Fibroblast of lung (primary cell): ENCODE results near the gene ATXN1. TPM values are rescaled to one million over a fixed set of nuclear protein-coding genes. Genes with fewer than 3 reads are reported as not detected.
A peak's percentile ranks its signal among the peaks of the same experiment; 100 is the strongest.

Experiments used
- DNase-seq, 2 donors: peaks; one replicate each; pipeline versions ENCODE4 v3.0.0 to v3.0.0-alpha.2; 2010; ENCODE audit warnings: low read depth in 2 of 2
- H2AFZ ChIP-seq: 2 replicates; pipeline ENCODE4 v1.5.1; 2012; ENCODE audit warnings: low read length, control low read depth, inconsistent platforms
- H3K27ac ChIP-seq: 2 replicates; pipeline ENCODE4 v1.5.1; 2011; ENCODE audit warnings: low read length, control low read depth; ENCODE audit not compliant: insufficient read depth
- H3K27me3 ChIP-seq: 2 replicates; pipeline ENCODE4 v1.5.1; 2011; ENCODE audit warnings: mild to moderate bottlenecking, low read length; ENCODE audit not compliant: control insufficient read depth, insufficient read depth
- H3K36me3 ChIP-seq: 2 replicates; pipeline ENCODE4 v1.5.1; 2011; ENCODE audit warnings: low read length; ENCODE audit not compliant: control insufficient read depth, insufficient read depth
- H3K4me1 ChIP-seq: 2 replicates; pipeline ENCODE4 v1.5.1; 2011; ENCODE audit warnings: low read length; ENCODE audit not compliant: control insufficient read depth, insufficient read depth; ENCODE audit errors: extremely low read depth
- H3K4me2 ChIP-seq: 2 replicates; pipeline ENCODE4 v1.5.1; 2011; ENCODE audit warnings: low read length, control low read depth; ENCODE audit not compliant: insufficient read depth; ENCODE audit errors: extremely low read depth
- H3K4me3 ChIP-seq, 4 experiments: fragments of 200-600 bp in 1 of 4; sonication (generic) in 1 of 4; replicated peaks in 1 of 4; 2 replicates each; pipeline ENCODE4 v1.5.1; 2011 to 2016; ENCODE audit warnings: low read length in 4 of 4, low read depth in 3 of 4, mild to moderate bottlenecking in 3 of 4, control low read depth in 2 of 4, inconsistent platforms in 1 of 4, mixed read lengths in 1 of 4; ENCODE audit not compliant: insufficient read depth in 1 of 4; ENCODE audit errors: control extremely low read depth in 1 of 4
- H3K79me2 ChIP-seq: 2 replicates; pipeline ENCODE4 v1.5.1; 2012; ENCODE audit warnings: mild to moderate bottlenecking, low read length, inconsistent platforms; ENCODE audit not compliant: control insufficient read depth, insufficient read depth
- H3K9ac ChIP-seq: 2 replicates; pipeline ENCODE4 v1.5.1; 2011; ENCODE audit warnings: mild to moderate bottlenecking, low read length, control low read depth; ENCODE audit not compliant: insufficient read depth
- H3K9me3 ChIP-seq: 2 replicates; pipeline ENCODE4 v1.5.1; 2012; ENCODE audit warnings: low read depth, low read length; ENCODE audit not compliant: control insufficient read depth, insufficient read depth
- H4K20me1 ChIP-seq: 2 replicates; pipeline ENCODE4 v1.5.1; 2011; ENCODE audit warnings: low read length; ENCODE audit not compliant: control insufficient read depth, insufficient read depth; ENCODE audit errors: extremely low read depth
- CTCF ChIP-seq, 2 donors: IDR thresholded peaks in 1 of 2; conservative IDR thresholded peaks in 1 of 2; 1 replicate in 1 of 2; 2 replicates in 1 of 2; pipeline ENCODE4 v1.5.1; 2011 to 2012; ENCODE audit warnings: low read length in 2 of 2, control low read depth in 1 of 2, inconsistent platforms in 1 of 2, low read depth in 1 of 2, mild to moderate bottlenecking in 1 of 2
- EZH2 ChIP-seq: IDR thresholded peaks from 2 replicates; pipeline ENCODE4 v1.5.1; 2012; ENCODE audit warnings: low read length, control low read depth, mild to moderate bottlenecking; ENCODE audit errors: missing control alignments
- polyA plus RNA-seq, 2 donors: library from polyadenylated mRNA; depleted of rRNA in 1 of 2; stranded (reverse) in 1 of 2; unstranded in 1 of 2; fragments of >200 nt; gene quantifications; 2 replicates each; pipeline ENCODE4 v1.2.1, GENCODE V29; 2011 to 2012; ENCODE audit warnings: missing spikeins in 1 of 2
- total RNA-seq: library from RNA; depleted of rRNA; stranded (reverse); fragments of >200 nt; gene quantifications from 2 replicates; pipeline ENCODE4 v1.2.1, GENCODE V29; 2014

The ATXN1 gene
- total and polyA plus RNA-seq, 2 donors (not counting 1 experiment from before 2014, with no cell fraction given): 15.8 to 40.5 TPM

- Histone ChIP-seq H2AFZ (no peak overlapping the region), H3K36me3 (no peaks in the 10 kb centered on the region), H3K79me2 (no peaks in the 10 kb centered on the region), H3K4me3 (no peak overlapping the region), H3K4me1 (peaks cover 21% of the 10 kb centered on the region), H3K4me2 (no peak overlapping the region), H3K9ac (no peak overlapping the region), H3K27ac (no peak overlapping the region), H4K20me1 (no peaks in the 10 kb centered on the region), H3K27me3 (no peaks in the 10 kb centered on the region), H3K9me3 (no peaks in the 10 kb centered on the region)
- no peak for DNase-seq
- TF ChIP-seq CTCF (conservative IDR thresholded peaks at IDR 0.05 in 1 of 2, IDR thresholded peaks at IDR 0.05 in 1 of 2; ENCODE audit: low read depth in 1 of 2, low read length in 2 of 2) (no peak), EZH2 (no peak)
Observed at GRCh38 chr6:16402581-16402900, 358.7 kb downstream of the ATXN1 start.

DNA sequence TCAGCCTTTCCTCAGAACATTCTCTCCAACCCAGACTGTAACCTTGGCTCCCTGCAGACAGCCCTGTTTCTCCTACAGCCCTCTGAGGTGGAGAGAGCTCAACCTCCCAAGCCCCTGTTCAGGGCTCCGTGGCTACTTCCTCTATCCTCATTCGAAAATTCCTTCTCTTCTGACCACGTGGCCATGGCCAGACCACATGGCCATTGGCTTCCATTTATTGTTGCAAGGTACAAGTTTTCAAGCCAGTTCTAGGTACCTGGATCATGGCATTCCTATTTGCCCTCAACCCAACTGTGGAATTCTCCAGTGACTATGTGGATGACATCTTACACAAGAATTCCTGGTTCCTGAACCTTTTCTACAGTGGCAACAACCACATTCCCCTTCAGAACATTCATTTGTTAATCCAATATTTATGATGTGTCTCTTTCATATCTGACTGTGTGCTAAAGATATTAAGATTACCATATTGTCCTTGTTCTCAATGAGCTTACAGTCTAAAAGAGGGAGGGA is 361.0 kb downstream of the ATXN1 start:
- no peak overlapping the region for H3K4me3 ChIP-seq
- H3K4me1 ChIP-seq: peaks cover 21% of the 10 kb centered on the region
- H2AFZ ChIP-seq: no peak overlapping the region
- H3K27ac ChIP-seq: no peak overlapping the region
- no peak overlapping the region for H3K4me2 ChIP-seq
- H3K36me3 ChIP-seq: no peaks in the 10 kb centered on the region
- H3K9me3 ChIP-seq: no peaks in the 10 kb centered on the region
- H4K20me1 ChIP-seq: no peaks in the 10 kb centered on the region
- H3K79me2 ChIP-seq: no peaks in the 10 kb centered on the region
- H3K27me3 ChIP-seq: no peaks in the 10 kb centered on the region
- TF ChIP-seq EZH2: no peak
- no peak for TF ChIP-seq CTCF (conservative IDR thresholded peaks at IDR 0.05 in 1 of 2, IDR thresholded peaks at IDR 0.05 in 1 of 2; ENCODE audit: low read depth in 1 of 2, low read length in 2 of 2)
- no peak overlapping the region for H3K9ac ChIP-seq
- DNase-seq: peak in 1 of 2 donors; percentile 40

DNA sequence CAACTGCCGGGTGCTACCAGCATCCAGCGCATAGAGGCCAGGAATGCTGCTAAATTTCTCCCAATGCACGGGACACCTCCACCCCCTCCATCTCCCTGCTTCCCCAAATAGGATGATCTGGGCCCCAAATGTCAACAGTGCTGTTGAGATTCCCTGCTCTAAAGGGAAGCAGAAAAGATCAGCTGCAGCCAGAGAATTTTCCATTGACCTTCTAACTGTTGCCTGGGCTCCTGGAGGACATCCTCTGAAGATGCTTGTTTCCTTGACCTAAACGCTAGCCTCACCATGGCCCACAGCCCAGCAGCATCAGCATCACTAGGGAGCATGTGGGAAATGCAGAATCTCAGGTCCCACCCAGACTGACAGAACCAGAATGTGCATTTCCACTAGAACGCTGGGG is 361.6 kb downstream of the ATXN1 start:
- TF ChIP-seq CTCF (conservative IDR thresholded peaks at IDR 0.05 in 1 of 2, IDR thresholded peaks at IDR 0.05 in 1 of 2; ENCODE audit: low read depth in 1 of 2, low read length in 2 of 2): no peak
- TF ChIP-seq EZH2: no peak
- no peak for DNase-seq
- H3K27ac ChIP-seq: peak overlapping the region; percentile 88

More for the DNA sequence above, 361.6 kb downstream of the ATXN1 start:
- no peaks in the 10 kb centered on the region for H3K27me3 ChIP-seq
- H3K4me2 ChIP-seq: peak overlapping the region; percentile 33
- H3K79me2 ChIP-seq: no peaks in the 10 kb centered on the region
- peaks cover 21% of the 10 kb centered on the region for H3K4me1 ChIP-seq
- no peaks in the 10 kb centered on the region for H3K9me3 ChIP-seq
- H3K36me3 ChIP-seq: no peaks in the 10 kb centered on the region
- no peak overlapping the region for H3K4me3 ChIP-seq
- no peak overlapping the region for H3K9ac ChIP-seq
- H2AFZ ChIP-seq: no peak overlapping the region
- H4K20me1 ChIP-seq: no peaks in the 10 kb centered on the region
